ENCODE results near the gene CLCN7.

GRCh38 chr16:1439058-1439698, 35.6 kb downstream of the CLCN7 start:
- TF ChIP-seq CTCF (IDR thresholded peaks at IDR 0.05): no peak
- no peak for TF ChIP-seq POLR2A (IDR thresholded peaks at IDR 0.05)

Data from uterus (tissue), 2 donors.